ENCODE results near the gene SMIM41.

The SMIM41 gene

GRCh38 chr12:52122540-52122871, 43.0 kb downstream of the SMIM41 start:
- no peak for DNase-seq (ENCODE audit: low read depth)

GRCh38 chr12:52122904-52123303, 43.4 kb downstream of the SMIM41 start:
- no peak for DNase-seq (ENCODE audit: low read depth)

GRCh38 chr12:52123487-52124186, 44.1 kb downstream of the SMIM41 start:
- DNase-seq (ENCODE audit: low read depth) = no peak

GRCh38 chr12:52125476-52125900, 46.0 kb downstream of the SMIM41 start:
- no peak for DNase-seq (ENCODE audit: low read depth)

GRCh38 chr12:52126050-52126604, 46.6 kb downstream of the SMIM41 start:
- no peak for DNase-seq (ENCODE audit: low read depth)

GRCh38 chr12:52126605-52127578, 47.4 kb downstream of the SMIM41 start:
- peak; percentile 26 for DNase-seq (ENCODE audit: low read depth)

- no peak for DNase-seq (ENCODE audit: low read depth)
Measured at GRCh38 chr12:52127683-52128450, 48.4 kb downstream of the SMIM41 start.

GRCh38 chr12:52130711-52131110, 51.2 kb downstream of the SMIM41 start:
- no peak for DNase-seq (ENCODE audit: low read depth)

- no peak for DNase-seq (ENCODE audit: low read depth)
Measured at GRCh38 chr12:52132754-52133161, 53.3 kb downstream of the SMIM41 start.

- DNase-seq (ENCODE audit: low read depth) = no peak
Measured at GRCh38 chr12:52137746-52138145, 58.2 kb downstream of the SMIM41 start.

- DNase-seq (ENCODE audit: low read depth) = no peak
Measured at GRCh38 chr12:52139147-52139546, 59.6 kb downstream of the SMIM41 start.

- peak; percentile 31 for DNase-seq (ENCODE audit: low read depth)
Measured at GRCh38 chr12:52139579-52140062, 60.1 kb downstream of the SMIM41 start.

GRCh38 chr12:52141306-52141705, 61.8 kb downstream of the SMIM41 start:
- no peak for DNase-seq (ENCODE audit: low read depth)

- DNase-seq (ENCODE audit: low read depth) = no peak
Measured at GRCh38 chr12:52141875-52142274, 62.4 kb downstream of the SMIM41 start.

- DNase-seq (ENCODE audit: low read depth) = no peak
Measured at GRCh38 chr12:52142431-52142830, 62.9 kb downstream of the SMIM41 start.

- no peak for DNase-seq (ENCODE audit: low read depth)
Measured at GRCh38 chr12:52144512-52145227, 65.2 kb downstream of the SMIM41 start.

GRCh38 chr12:52145228-52146088, 66.0 kb downstream of the SMIM41 start:
- DNase-seq (ENCODE audit: low read depth) = no peak

- DNase-seq (ENCODE audit: low read depth) = no peak
Measured at GRCh38 chr12:52146089-52146821, 66.8 kb downstream of the SMIM41 start.

GRCh38 chr12:52146822-52147366, 67.4 kb downstream of the SMIM41 start:
- DNase-seq (ENCODE audit: low read depth) = no peak

All from EH (cell line).